HepG2 (cell line): ENCODE measurements around the gene MCFD2. TPM values are rescaled to one million over a fixed set of nuclear protein-coding genes. Genes with fewer than 3 reads are reported as not detected.

ENCODE experiments used
- CCDC6 ChIP-seq: sonication (generic); formaldehyde crosslinking; IDR thresholded peaks from 2 replicates; pipeline ENCODE4 v1.8.1; 2022; ENCODE audit warnings: mild to moderate bottlenecking, missing genetic modification reagents, moderate library complexity
- ETV5 ChIP-seq: IDR thresholded peaks from 2 replicates; pipeline ENCODE4 v1.6.1; 2018; ENCODE audit warnings: missing biosample characterization, missing genetic modification reagents, inconsistent platforms, borderline replicate concordance
- HNF4A ChIP-seq: sonication (generic); formaldehyde crosslinking; IDR thresholded peaks from 2 replicates; pipeline ENCODE4 v1.4.0; 2020; ENCODE audit warnings: missing genetic modification reagents
- NR2F6 ChIP-seq, 2 experiments: IDR thresholded peaks; 2 replicates each; pipeline ENCODE4 v1.6.1; 2016; ENCODE audit warnings: antibody characterized with exemption in 1 of 2, mild to moderate bottlenecking in 1 of 2
- SOX6 ChIP-seq, 2 experiments: fragments of 450-650 bp in 1 of 2; sonication (generic) in 1 of 2; formaldehyde crosslinking in 1 of 2; IDR thresholded peaks; 2 replicates each; pipeline versions ENCODE4 v1.4.0 to v1.6.1; 2017 to 2020; ENCODE audit warnings: antibody characterized with exemption in 1 of 2, mild to moderate bottlenecking in 1 of 2, missing genetic modification reagents in 1 of 2
- ZKSCAN1 ChIP-seq: fragments of 150-350 bp; IDR thresholded peaks from 2 replicates; pipeline ENCODE4 v1.6.1; 2014; ENCODE audit warnings: low read length
- ZNF441 ChIP-seq: sonication (generic); formaldehyde crosslinking; IDR thresholded peaks from 2 replicates; pipeline ENCODE4 v1.7.0; 2021; ENCODE audit warnings: missing genetic modification reagents, borderline replicate concordance
- ZNF558 ChIP-seq: sonication (generic); formaldehyde crosslinking; IDR thresholded peaks from 2 replicates; pipeline ENCODE4 v1.9.0; 2022; ENCODE audit warnings: mild to moderate bottlenecking, missing genetic modification reagents, borderline replicate concordance
- polyA plus RNA-seq, 8 experiments: library from polyadenylated mRNA; depleted of rRNA in 3 of 8; stranded (reverse) in 7 of 8; unstranded in 1 of 8; fragments of >200 nt; fragmentation: Illumina TruSeq in 4 of 8; extraction: Trizol in 4 of 8; gene quantifications; 2 replicates each; pipeline versions ENCODE4 v1.2.1 to v1.2.3, GENCODE V29; 2011 to 2016; ENCODE audit warnings: low read depth in 4 of 8, missing spikeins in 1 of 8, mixed read lengths in 1 of 8; ENCODE audit not compliant: insufficient read depth in 1 of 8
- total RNA-seq, 5 experiments: library from RNA; depleted of rRNA; stranded (reverse); fragments of >200 nt; fragmentation: Illumina TruSeq; extraction: Trizol; gene quantifications; 2 replicates each; pipeline ENCODE4 v1.2.3, GENCODE V29; 2016; ENCODE audit warnings: low read depth in 1 of 5
- TF ChIP-seq, protein P1 (sequence below): sonication (generic); formaldehyde crosslinking; IDR thresholded peaks from 2 replicates; pipeline ENCODE4 v1.4.0; 2020; ENCODE audit warnings: missing genetic modification reagents
- TF ChIP-seq, protein P2 (sequence below): IDR thresholded peaks from 2 replicates; pipeline ENCODE4 v1.4.0; 2020; ENCODE audit warnings: mild to moderate bottlenecking, missing genetic modification reagents
- TF ChIP-seq, protein P3 (sequence below): sonication (generic); formaldehyde crosslinking; IDR thresholded peaks from 2 replicates; pipeline ENCODE4 v1.4.0; 2020; ENCODE audit warnings: mild to moderate bottlenecking, missing genetic modification reagents
- TF ChIP-seq, protein P4 (sequence below): sonication (generic); formaldehyde crosslinking; IDR thresholded peaks from 2 replicates; pipeline ENCODE4 v1.5.0; 2020; ENCODE audit warnings: mild to moderate bottlenecking, low read depth, missing genetic modification reagents, borderline replicate concordance
- TF ChIP-seq, protein P5 (sequence below): sonication (generic); formaldehyde crosslinking; IDR thresholded peaks from 2 replicates; pipeline ENCODE4 v1.5.1; 2020; ENCODE audit warnings: mild to moderate bottlenecking, missing genetic modification reagents, moderate library complexity

Gene MCFD2
- total and polyA plus RNA-seq, 2 of the 13 experiments (the other 11 are each of a cell fraction or from before 2014, with no cell fraction given), result 183 to 232 TPM

DNA sequence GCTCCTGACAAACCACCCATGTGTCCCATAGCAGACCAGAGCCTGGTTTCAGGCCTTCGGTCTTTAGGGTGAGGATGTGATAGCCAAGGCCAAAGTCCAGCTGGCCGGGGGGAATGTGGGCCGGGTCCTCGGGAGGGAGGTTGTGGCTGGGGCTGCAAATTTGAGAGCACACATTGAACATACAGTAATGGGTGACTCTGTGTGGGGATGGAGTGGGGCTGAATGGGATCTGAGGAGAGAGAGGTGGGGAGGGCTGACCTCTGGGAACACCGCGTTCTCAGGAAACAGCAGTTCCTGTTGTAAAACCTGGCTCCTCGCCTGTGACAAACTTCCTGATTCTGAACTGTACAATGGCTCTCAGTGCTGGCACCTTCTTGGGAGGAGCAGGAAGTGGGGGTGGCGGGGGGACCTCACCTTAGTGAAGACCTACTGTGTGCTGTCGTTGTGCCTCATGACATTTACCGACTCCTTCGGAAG lies 48.8 kb downstream of the MCFD2 start (continued):
- TF ChIP-seq, protein P1, sequence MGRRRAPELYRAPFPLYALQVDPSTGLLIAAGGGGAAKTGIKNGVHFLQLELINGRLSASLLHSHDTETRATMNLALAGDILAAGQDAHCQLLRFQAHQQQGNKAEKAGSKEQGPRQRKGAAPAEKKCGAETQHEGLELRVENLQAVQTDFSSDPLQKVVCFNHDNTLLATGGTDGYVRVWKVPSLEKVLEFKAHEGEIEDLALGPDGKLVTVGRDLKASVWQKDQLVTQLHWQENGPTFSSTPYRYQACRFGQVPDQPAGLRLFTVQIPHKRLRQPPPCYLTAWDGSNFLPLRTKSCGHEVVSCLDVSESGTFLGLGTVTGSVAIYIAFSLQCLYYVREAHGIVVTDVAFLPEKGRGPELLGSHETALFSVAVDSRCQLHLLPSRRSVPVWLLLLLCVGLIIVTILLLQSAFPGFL (CRISPR knock-in tag), result no peak
- TF ChIP-seq NR2F6 (IDR thresholded peaks at IDR 0.05), result peak; percentile 11; the same call in 1 of the 2 replicates
- TF ChIP-seq NR2F6 (CRISPR knock-in tag; IDR thresholded peaks at IDR 0.05), result no peak
- no peak for TF ChIP-seq ZNF441
- TF ChIP-seq ZNF558 (CRISPR knock-in tag), result no peak
- TF ChIP-seq, protein P2, sequence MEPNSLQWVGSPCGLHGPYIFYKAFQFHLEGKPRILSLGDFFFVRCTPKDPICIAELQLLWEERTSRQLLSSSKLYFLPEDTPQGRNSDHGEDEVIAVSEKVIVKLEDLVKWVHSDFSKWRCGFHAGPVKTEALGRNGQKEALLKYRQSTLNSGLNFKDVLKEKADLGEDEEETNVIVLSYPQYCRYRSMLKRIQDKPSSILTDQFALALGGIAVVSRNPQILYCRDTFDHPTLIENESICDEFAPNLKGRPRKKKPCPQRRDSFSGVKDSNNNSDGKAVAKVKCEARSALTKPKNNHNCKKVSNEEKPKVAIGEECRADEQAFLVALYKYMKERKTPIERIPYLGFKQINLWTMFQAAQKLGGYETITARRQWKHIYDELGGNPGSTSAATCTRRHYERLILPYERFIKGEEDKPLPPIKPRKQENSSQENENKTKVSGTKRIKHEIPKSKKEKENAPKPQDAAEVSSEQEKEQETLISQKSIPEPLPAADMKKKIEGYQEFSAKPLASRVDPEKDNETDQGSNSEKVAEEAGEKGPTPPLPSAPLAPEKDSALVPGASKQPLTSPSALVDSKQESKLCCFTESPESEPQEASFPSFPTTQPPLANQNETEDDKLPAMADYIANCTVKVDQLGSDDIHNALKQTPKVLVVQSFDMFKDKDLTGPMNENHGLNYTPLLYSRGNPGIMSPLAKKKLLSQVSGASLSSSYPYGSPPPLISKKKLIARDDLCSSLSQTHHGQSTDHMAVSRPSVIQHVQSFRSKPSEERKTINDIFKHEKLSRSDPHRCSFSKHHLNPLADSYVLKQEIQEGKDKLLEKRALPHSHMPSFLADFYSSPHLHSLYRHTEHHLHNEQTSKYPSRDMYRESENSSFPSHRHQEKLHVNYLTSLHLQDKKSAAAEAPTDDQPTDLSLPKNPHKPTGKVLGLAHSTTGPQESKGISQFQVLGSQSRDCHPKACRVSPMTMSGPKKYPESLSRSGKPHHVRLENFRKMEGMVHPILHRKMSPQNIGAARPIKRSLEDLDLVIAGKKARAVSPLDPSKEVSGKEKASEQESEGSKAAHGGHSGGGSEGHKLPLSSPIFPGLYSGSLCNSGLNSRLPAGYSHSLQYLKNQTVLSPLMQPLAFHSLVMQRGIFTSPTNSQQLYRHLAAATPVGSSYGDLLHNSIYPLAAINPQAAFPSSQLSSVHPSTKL (CRISPR knock-in tag), result peak; percentile 16; the same call in 1 of the 2 replicates
- TF ChIP-seq ZKSCAN1, result peak; percentile 85
- TF ChIP-seq, protein P3, sequence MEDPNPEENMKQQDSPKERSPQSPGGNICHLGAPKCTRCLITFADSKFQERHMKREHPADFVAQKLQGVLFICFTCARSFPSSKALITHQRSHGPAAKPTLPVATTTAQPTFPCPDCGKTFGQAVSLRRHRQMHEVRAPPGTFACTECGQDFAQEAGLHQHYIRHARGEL (CRISPR knock-in tag), result no peak
- TF ChIP-seq, protein P4, sequence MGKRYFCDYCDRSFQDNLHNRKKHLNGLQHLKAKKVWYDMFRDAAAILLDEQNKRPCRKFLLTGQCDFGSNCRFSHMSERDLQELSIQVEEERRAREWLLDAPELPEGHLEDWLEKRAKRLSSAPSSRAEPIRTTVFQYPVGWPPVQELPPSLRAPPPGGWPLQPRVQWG, result no peak
- TF ChIP-seq CCDC6, result no peak
- TF ChIP-seq ETV5 (CRISPR knock-in tag), result peak; percentile 24; the same call in 1 of the 2 replicates
- no peak for TF ChIP-seq SOX6 (IDR thresholded peaks at IDR 0.05)
- TF ChIP-seq SOX6 (CRISPR knock-in tag; IDR thresholded peaks at IDR 0.05), result peak; percentile 35
- peak; percentile 80 for TF ChIP-seq HNF4A
- TF ChIP-seq, protein P5, sequence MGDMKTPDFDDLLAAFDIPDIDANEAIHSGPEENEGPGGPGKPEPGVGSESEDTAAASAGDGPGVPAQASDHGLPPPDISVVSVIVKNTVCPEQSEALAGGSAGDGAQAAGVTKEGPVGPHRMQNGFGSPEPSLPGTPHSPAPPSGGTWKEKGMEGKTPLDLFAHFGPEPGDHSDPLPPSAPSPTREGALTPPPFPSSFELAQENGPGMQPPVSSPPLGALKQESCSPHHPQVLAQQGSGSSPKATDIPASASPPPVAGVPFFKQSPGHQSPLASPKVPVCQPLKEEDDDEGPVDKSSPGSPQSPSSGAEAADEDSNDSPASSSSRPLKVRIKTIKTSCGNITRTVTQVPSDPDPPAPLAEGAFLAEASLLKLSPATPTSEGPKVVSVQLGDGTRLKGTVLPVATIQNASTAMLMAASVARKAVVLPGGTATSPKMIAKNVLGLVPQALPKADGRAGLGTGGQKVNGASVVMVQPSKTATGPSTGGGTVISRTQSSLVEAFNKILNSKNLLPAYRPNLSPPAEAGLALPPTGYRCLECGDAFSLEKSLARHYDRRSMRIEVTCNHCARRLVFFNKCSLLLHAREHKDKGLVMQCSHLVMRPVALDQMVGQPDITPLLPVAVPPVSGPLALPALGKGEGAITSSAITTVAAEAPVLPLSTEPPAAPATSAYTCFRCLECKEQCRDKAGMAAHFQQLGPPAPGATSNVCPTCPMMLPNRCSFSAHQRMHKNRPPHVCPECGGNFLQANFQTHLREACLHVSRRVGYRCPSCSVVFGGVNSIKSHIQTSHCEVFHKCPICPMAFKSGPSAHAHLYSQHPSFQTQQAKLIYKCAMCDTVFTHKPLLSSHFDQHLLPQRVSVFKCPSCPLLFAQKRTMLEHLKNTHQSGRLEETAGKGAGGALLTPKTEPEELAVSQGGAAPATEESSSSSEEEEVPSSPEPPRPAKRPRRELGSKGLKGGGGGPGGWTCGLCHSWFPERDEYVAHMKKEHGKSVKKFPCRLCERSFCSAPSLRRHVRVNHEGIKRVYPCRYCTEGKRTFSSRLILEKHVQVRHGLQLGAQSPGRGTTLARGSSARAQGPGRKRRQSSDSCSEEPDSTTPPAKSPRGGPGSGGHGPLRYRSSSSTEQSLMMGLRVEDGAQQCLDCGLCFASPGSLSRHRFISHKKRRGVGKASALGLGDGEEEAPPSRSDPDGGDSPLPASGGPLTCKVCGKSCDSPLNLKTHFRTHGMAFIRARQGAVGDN (CRISPR knock-in tag), result peak; percentile 44
